H1 (cell line): ENCODE data around the gene KCNN1. TPM values are rescaled to one million over a fixed set of nuclear protein-coding genes. Genes with fewer than 3 reads are reported as not detected.

ENCODE experiments used
- RAD21 ChIP-seq, 2 experiments: IDR thresholded peaks in 1 of 2; conservative IDR thresholded peaks in 1 of 2; 2 replicates each; pipeline ENCODE4 v1.6.1; 2011; ENCODE audit warnings: low read depth in 2 of 2, low read length in 2 of 2, improper control_type of control experiment in 1 of 2, inconsistent platforms in 1 of 2, mild to moderate bottlenecking in 1 of 2, moderate library complexity in 1 of 2
- SIN3A ChIP-seq, 2 experiments: IDR thresholded peaks in 1 of 2; conservative IDR thresholded peaks in 1 of 2; 2 replicates each; pipeline ENCODE4 v1.6.1; 2011 to 2012; ENCODE audit warnings: low read length in 2 of 2, improper control_type of control experiment in 1 of 2, low read depth in 1 of 2, mild to moderate bottlenecking in 1 of 2
- polyA plus RNA-seq, 7 experiments: library from polyadenylated mRNA; depleted of rRNA in 3 of 7; stranded (reverse) in 5 of 7; unstranded in 2 of 7; fragments of >200 nt in 5 of 7; fragments of 200-250 nt in 2 of 7; gene quantifications; 1 replicate in 5 of 7; 2 replicates in 1 of 7; 4 replicates in 1 of 7; pipeline versions ENCODE4 v1.2.1 to v1.2.3, GENCODE V29; 2011 to 2013; ENCODE audit warnings: missing spikeins in 2 of 7, mixed read lengths in 2 of 7
- total RNA-seq: library from RNA; stranded (reverse); fragmentation: NEBNext Ultra II Directional; extraction: Animal tissue kit (Norgen Biotek cat#: 25700); gene quantifications from 2 replicates; pipeline ENCODE4 v1.2.1, GENCODE V29; 2021

Gene KCNN1
- total and polyA plus RNA-seq, 2 of the 8 experiments (the other 6 are each of a cell fraction or from before 2014, with no cell fraction given) = 11.0 to 12.5 TPM

DNA sequence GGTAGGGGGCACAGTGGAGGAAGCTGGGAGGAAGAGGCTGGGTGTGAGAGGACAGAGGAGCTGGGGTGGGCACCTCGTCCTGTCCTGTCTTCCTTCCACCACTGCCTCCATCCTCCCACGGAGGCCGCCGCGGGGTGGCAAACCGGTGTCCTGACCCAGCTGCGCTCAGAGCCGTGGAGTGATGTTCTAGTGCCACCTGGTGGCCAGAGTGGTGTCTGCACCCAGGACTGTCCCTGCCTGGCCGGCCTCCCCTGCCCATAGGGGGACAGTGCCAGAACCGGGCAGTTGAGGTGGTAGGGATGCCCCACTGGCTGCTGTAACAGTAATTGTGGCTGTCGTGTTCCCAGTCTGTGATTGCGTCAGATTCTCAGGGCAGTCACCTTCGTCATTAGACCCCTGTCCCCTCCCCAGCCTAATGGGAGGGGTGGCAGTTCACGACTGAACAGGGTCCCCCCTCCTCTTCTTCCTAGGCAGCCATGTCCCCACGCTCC is 30.0 kb downstream of the KCNN1 start (continued):
- 0 out of 4 replicates have a peak, but pooled peaks of 1 of the 2 experiments have one; percentile 45 for TF ChIP-seq SIN3A (conservative IDR thresholded peaks at IDR 0.05 in 1 of 2, IDR thresholded peaks at IDR 0.05 in 1 of 2; ENCODE audit: low read depth in 1 of 2, low read length in 2 of 2)
- TF ChIP-seq RAD21 (IDR thresholded peaks at IDR 0.05 in 1 of 2, conservative IDR thresholded peaks at IDR 0.05 in 1 of 2; ENCODE audit: low read depth in 2 of 2, low read length in 2 of 2) = peak; percentile 98
